ENCODE results near the gene C2CD2.

Gene C2CD2

DNA sequence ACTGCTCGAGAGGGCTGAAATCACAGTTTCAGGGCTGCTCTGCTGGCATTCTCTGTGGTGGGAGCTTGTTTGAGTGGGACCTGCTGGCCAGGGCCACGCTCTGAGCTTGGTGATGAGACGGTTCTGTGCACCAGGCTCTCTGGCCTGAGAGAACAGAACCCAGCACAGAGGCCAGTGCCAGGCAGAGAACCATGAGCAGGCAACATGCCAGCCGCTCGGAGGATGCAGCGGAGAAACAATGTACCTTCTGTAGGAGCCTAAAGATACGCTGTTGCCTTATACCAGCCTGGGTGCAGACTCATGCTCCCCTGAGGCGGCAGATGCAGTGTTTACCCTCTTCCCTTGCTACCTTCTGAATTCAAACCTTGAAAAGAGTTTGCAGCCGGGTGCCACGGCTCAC lies 10.0 kb downstream of the C2CD2 start:
- Histone ChIP-seq H3K27ac (no peak overlapping the region), H3K36me3 (peaks cover 6 to 36% (median 10%) of the 10 kb centered on the region in 3 donors), H3K4me1 (peaks cover 5 to 31% (median 14%) of the 10 kb centered on the region in 4 donors), H3K9me3 (no peaks in the 10 kb centered on the region), H3K4me3 (no peak overlapping the region), H3K27me3 (no peaks in the 10 kb centered on the region)
- DNase-seq = no peak
- intact Hi-C loops (cut with DNase I; ENCODE audit: low total_unique reads) = no loop called here
- TF ChIP-seq, protein P1, sequence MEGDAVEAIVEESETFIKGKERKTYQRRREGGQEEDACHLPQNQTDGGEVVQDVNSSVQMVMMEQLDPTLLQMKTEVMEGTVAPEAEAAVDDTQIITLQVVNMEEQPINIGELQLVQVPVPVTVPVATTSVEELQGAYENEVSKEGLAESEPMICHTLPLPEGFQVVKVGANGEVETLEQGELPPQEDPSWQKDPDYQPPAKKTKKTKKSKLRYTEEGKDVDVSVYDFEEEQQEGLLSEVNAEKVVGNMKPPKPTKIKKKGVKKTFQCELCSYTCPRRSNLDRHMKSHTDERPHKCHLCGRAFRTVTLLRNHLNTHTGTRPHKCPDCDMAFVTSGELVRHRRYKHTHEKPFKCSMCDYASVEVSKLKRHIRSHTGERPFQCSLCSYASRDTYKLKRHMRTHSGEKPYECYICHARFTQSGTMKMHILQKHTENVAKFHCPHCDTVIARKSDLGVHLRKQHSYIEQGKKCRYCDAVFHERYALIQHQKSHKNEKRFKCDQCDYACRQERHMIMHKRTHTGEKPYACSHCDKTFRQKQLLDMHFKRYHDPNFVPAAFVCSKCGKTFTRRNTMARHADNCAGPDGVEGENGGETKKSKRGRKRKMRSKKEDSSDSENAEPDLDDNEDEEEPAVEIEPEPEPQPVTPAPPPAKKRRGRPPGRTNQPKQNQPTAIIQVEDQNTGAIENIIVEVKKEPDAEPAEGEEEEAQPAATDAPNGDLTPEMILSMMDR (IDR thresholded peaks at IDR 0.05) = no peak

DNA sequence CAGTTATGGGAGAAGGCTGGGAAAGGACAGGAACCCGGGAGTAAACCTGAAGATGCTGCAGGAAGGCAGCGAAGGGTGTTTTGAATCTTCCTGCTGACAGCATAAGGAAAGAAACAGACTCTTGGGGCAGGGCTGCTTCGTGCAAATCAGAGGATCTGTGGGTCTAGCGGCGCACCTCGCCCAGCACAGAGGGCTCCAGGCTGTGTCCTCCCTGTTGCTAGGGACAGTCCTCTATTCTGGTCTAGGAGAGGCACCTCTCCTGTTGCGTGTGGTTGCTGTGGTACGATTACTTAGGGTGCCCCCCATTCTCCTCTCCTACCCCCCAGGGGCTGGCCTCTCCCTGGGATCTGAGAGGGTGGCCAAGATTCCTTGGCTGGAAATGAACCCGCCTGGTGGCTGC lies 11.4 kb downstream of the C2CD2 start:
- DNase-seq = no peak
- intact Hi-C loops (cut with DNase I; ENCODE audit: low total_unique reads) = no loop called here
- Histone ChIP-seq H3K4me1 (peaks cover 0 to 17% (median 3%) of the 10 kb centered on the region in 4 donors), H3K36me3 (peaks cover 7 to 37% (median 15%) of the 10 kb centered on the region in 3 donors), H3K27ac (no peak overlapping the region), H3K9me3 (no peaks in the 10 kb centered on the region), H3K27me3 (no peaks in the 10 kb centered on the region), H3K4me3 (no peak overlapping the region)
- TF ChIP-seq, protein P1 (IDR thresholded peaks at IDR 0.05) = no peak

GRCh38 chr21:41941941-41942340 lies 11.9 kb downstream of the C2CD2 start:
- no peaks in the 10 kb centered on the region for H3K9me3 ChIP-seq
- peaks cover 0 to 12% (median 2%) of the 10 kb centered on the region in 4 donors for H3K4me1 ChIP-seq
- TF ChIP-seq, protein P1 (IDR thresholded peaks at IDR 0.05) = no peak
- no peaks in the 10 kb centered on the region for H3K27me3 ChIP-seq
- H3K4me3 ChIP-seq = no peak overlapping the region
- H3K36me3 ChIP-seq = peaks cover 7 to 37% (median 15%) of the 10 kb centered on the region in 3 donors
- no peak overlapping the region for H3K27ac ChIP-seq
- intact Hi-C loops (cut with DNase I; ENCODE audit: low total_unique reads) = no loop called here
- DNase-seq = no peak

- peaks cover 7 to 37% (median 15%) of the 10 kb centered on the region in 3 donors for H3K36me3 ChIP-seq
- TF ChIP-seq, protein P1 (IDR thresholded peaks at IDR 0.05) = no peak
- H3K27me3 ChIP-seq = no peaks in the 10 kb centered on the region
- intact Hi-C loops (cut with DNase I; ENCODE audit: low total_unique reads) = no loop called here
- no peaks in the 10 kb centered on the region for H3K9me3 ChIP-seq
- no peak for DNase-seq
- no peak overlapping the region for H3K27ac ChIP-seq
- no peak overlapping the region for H3K4me3 ChIP-seq
- H3K4me1 ChIP-seq = peaks cover 0 to 5% (median 0%) of the 10 kb centered on the region in 4 donors
Measured at GRCh38 chr21:41940431-41940830, 13.4 kb downstream of the C2CD2 start.

- Histone ChIP-seq H3K27ac (no peak overlapping the region), H3K9me3 (no peaks in the 10 kb centered on the region), H3K36me3 (peaks cover 7 to 37% (median 15%) of the 10 kb centered on the region in 3 donors), H3K27me3 (no peaks in the 10 kb centered on the region), H3K4me1 (peaks cover 0 to 6% (median 0%) of the 10 kb centered on the region in 4 donors), H3K4me3 (no peak overlapping the region)
- intact Hi-C loops (cut with DNase I; ENCODE audit: low total_unique reads) = no loop called here
- TF ChIP-seq, protein P1 (IDR thresholded peaks at IDR 0.05) = no peak
- no peak for DNase-seq
Measured at GRCh38 chr21:41939391-41939790, 14.4 kb downstream of the C2CD2 start.

Data from tibial artery (tissue), 4 donors.